B cell (primary cell): ENCODE measurements around the gene NAA80. TPM values are rescaled to one million over a fixed set of nuclear protein-coding genes. Genes with fewer than 3 reads are reported as not detected.

Experiments
- ATAC-seq: fragments of 200-7000 bp; cut with Tn5 transposase; one replicate; pipeline ENCODE4 v1.10.0; 2021; ENCODE audit warnings: low read depth, mild to moderate bottlenecking, moderate number of reproducible peaks, moderate library complexity
- CTCF ChIA-PET: fragments of 350-600 bp; sonication (Branson Sonifier 250); formaldehyde crosslinking; loops from one replicate; lab custom pipeline; 2021; ENCODE audit warnings: antibody characterized with exemption, inconsistent platforms; lab: Charles Lee
- POLR2A ChIA-PET: fragments of 350-600 bp; sonication (Branson Sonifier 250); formaldehyde crosslinking; loops from one replicate; lab custom pipeline; 2021; ENCODE audit warnings: antibody characterized with exemption; lab: Charles Lee
- DNase-seq: peaks from one replicate; pipeline ENCODE4 v3.0.0; 2013
- H2AFZ ChIP-seq: 2 replicates; pipeline ENCODE4 v1.6.1; 2012; ENCODE audit warnings: mild to moderate bottlenecking, low read depth, low read length; ENCODE audit not compliant: insufficient read depth, poor library complexity, severe bottlenecking
- H3K27ac ChIP-seq, 2 donors: 1 replicate in 1 of 2; 2 replicates in 1 of 2; pipeline ENCODE4 v1.5.1; 2012 to 2013; ENCODE audit warnings: low read length in 2 of 2, mild to moderate bottlenecking in 2 of 2, moderate library complexity in 1 of 2
- H3K27me3 ChIP-seq, 4 experiments: fragments of 200-600 bp in 1 of 4; sonication (generic) in 1 of 4; replicated peaks in 1 of 4; 1 replicate in 2 of 4; 2 replicates in 2 of 4; pipeline versions ENCODE4 v1.6.1 to v1.7.0; 2013 to 2016; ENCODE audit warnings: low read length in 3 of 4, mild to moderate bottlenecking in 2 of 4, mixed read lengths in 1 of 4, moderate library complexity in 1 of 4; ENCODE audit not compliant: insufficient read depth in 4 of 4, control insufficient read depth in 3 of 4; ENCODE audit errors: control extremely low read depth in 1 of 4
- H3K36me3 ChIP-seq, 2 experiments: replicated peaks in 1 of 2; 1 replicate in 1 of 2; 2 replicates in 1 of 2; pipeline versions ENCODE4 v1.6.1 to v1.7.1; 2013; ENCODE audit warnings: low read length in 1 of 2; ENCODE audit not compliant: insufficient read depth in 2 of 2, control insufficient read depth in 1 of 2; ENCODE audit errors: control extremely low read depth in 1 of 2, extremely low read depth in 1 of 2
- H3K4me1 ChIP-seq, 2 donors: fragments of 200-600 bp in 1 of 2; sonication (generic) in 1 of 2; 1 replicate in 1 of 2; 2 replicates in 1 of 2; pipeline versions ENCODE4 v1.5.1 to v1.6.1; 2013 to 2017; ENCODE audit warnings: low read length in 2 of 2; ENCODE audit not compliant: control insufficient read depth in 2 of 2, insufficient read depth in 2 of 2
- H3K4me2 ChIP-seq: replicated peaks from 2 replicates; pipeline ENCODE3; 2012; ENCODE audit warnings: mild to moderate bottlenecking, low read depth, low read length; ENCODE audit not compliant: poor library complexity, severe bottlenecking
- H3K4me3 ChIP-seq, 5 experiments: fragments of 200-600 bp in 1 of 5; sonication (generic) in 1 of 5; 1 replicate in 3 of 5; 2 replicates in 2 of 5; pipeline versions ENCODE4 v1.5.1 to v1.7.0; 2011 to 2016; ENCODE audit warnings: low read length in 4 of 5, mild to moderate bottlenecking in 4 of 5, low read depth in 2 of 5, control low read depth in 1 of 5, moderate library complexity in 1 of 5; ENCODE audit not compliant: insufficient read depth in 1 of 5; ENCODE audit errors: control extremely low read depth in 1 of 5, extremely low read depth in 1 of 5
- H3K79me2 ChIP-seq: fragments of 200-600 bp; sonication (generic); one replicate; pipeline ENCODE4 v1.6.0; 2016; ENCODE audit warnings: low read length; ENCODE audit not compliant: control insufficient read depth, insufficient read depth
- H3K9ac ChIP-seq: fragments of 200-600 bp; sonication (generic); 2 replicates; pipeline ENCODE4 v1.6.1; 2017; ENCODE audit warnings: mild to moderate bottlenecking, low read length, moderate library complexity
- H3K9me3 ChIP-seq, 3 donors: one replicate each; pipeline versions ENCODE4 v1.6.1 to v1.7.1; 2013; ENCODE audit warnings: low read length in 2 of 3; ENCODE audit not compliant: control insufficient read depth in 2 of 3, insufficient read depth in 1 of 3; ENCODE audit errors: control extremely low read depth in 1 of 3
- H4K20me1 ChIP-seq: 2 replicates; pipeline ENCODE4 v1.6.0; 2012; ENCODE audit warnings: mild to moderate bottlenecking, low read length; ENCODE audit not compliant: insufficient read depth, control insufficient read depth, poor library complexity, severe bottlenecking
- H3K27ac Mint-ChIP-seq: one replicate; pipeline ENCODE4 v1.8.0; 2021; ENCODE audit warnings: mixed read lengths
- H3K27me3 Mint-ChIP-seq: one replicate; pipeline ENCODE4 v1.8.0; 2021; ENCODE audit warnings: mixed read lengths
- H3K4me1 Mint-ChIP-seq: one replicate; pipeline ENCODE4 v1.8.0; 2021; ENCODE audit warnings: mixed read lengths
- H3K4me3 Mint-ChIP-seq: one replicate; pipeline ENCODE4 v1.8.0; 2021; ENCODE audit warnings: mixed read lengths
- H3K9me3 Mint-ChIP-seq: one replicate; pipeline ENCODE4 v1.8.0; 2022; ENCODE audit warnings: mixed read lengths; ENCODE audit not compliant: insufficient read depth
- CTCF ChIP-seq: fragments of 200-600 bp; IDR thresholded peaks from one replicate; pipeline ENCODE4 v1.8.0; 2022; ENCODE audit warnings: antibody characterized with exemption, mild to moderate bottlenecking
- EZH2 ChIP-seq: IDR thresholded peaks from 2 replicates; pipeline ENCODE4 v1.6.1; 2012; ENCODE audit warnings: borderline replicate concordance, low read depth, mild to moderate bottlenecking, moderate library complexity, low read length; ENCODE audit not compliant: insufficient read depth, poor library complexity, severe bottlenecking
- WGBS: methylation state at CpG from one replicate; pipeline ENCODE4 v1.1.5; 2013; ENCODE audit warnings: missing lambda C conversion rate; ENCODE audit not compliant: insufficient coverage; 5-methylcytosine and 5-hydroxymethylcytosine counted together
- intact Hi-C: fragments of 100-400 bp; cut with micrococcal nuclease; formaldehyde crosslinking; loops from one replicate; pipeline ENCODE4 v1.10.0; 2022
- polyA plus RNA-seq: library from polyadenylated mRNA; depleted of rRNA; stranded (reverse); fragments of >200 nt; gene quantifications from 2 replicates; pipeline ENCODE4 v1.2.3, GENCODE V29; 2012
- total RNA-seq, 2 donors: library from RNA; stranded (reverse); fragments of 120-200 nt in 1 of 2; gene quantifications; 1 replicate in 1 of 2; 2 replicates in 1 of 2; pipeline versions ENCODE4 v1.2.3 to v1.2.4, GENCODE V29; 2013 to 2022

NAA80 gene
- total and polyA plus RNA-seq, 2 donors (not counting 1 experiment from before 2014, with no cell fraction given) = 37.8 to 49.0 TPM

GRCh38 chr3:50322386-50323091 is 23.3 kb upstream of the NAA80 start, which contains the start of gene HYAL2:
TSS of gene HYAL2 (minus strand) at chr3:50322745. CDS start at chr3:50320489, 2,256 bp downstream.
- POLR2A ChIA-PET = interaction anchor here (2.3 to 2.9 kb wide), 2 partner anchors 14 to 23 kb away, joined by 16 to 24 read pairs; partner anchors contain the start of genes HYAL3 and NAA80
- TF ChIP-seq EZH2 (no peak), CTCF (no peak)
- WGBS = 85% methylated on average over 24 of the region's 31 CpGs
- peak within 1 kb of the TSS; percentile 99 for H2AFZ ChIP-seq
- H3K27ac ChIP-seq = peak within 1 kb of the TSS; percentile 94 to 96
- H3K4me3 ChIP-seq = peak within 1 kb of the TSS; percentile 64 to 95 (median 74)
- no peaks in the 10 kb centered on the region for H3K27me3 ChIP-seq
- ATAC-seq (no peak), DNase-seq (no peak)
- peak within 1 kb of the TSS; percentile 96 for H3K9ac ChIP-seq
- Mint-ChIP-seq H3K4me1 (peaks cover 49% of the 10 kb centered on the region), H3K27ac (peak within 1 kb of the TSS; percentile 97), H3K27me3 (no peaks in the 10 kb centered on the region), H3K9me3 (no peaks in the 10 kb centered on the region), H3K4me3 (peak within 1 kb of the TSS; percentile 87)
- intact Hi-C loops = loop anchor here (5.0 kb wide), 1 partner anchor 85 kb away; the partner anchor contains the start of gene GNAI2
- CTCF ChIA-PET = interaction anchor here (0.6 to 3.1 kb wide), 7 partner anchors 14 to 220 kb away, joined by 3 to 28 read pairs (median 6); partner anchors contain the start of genes HYAL3 and NAA80
- H4K20me1 ChIP-seq = peaks cover 7% of the 10 kb centered on the region
- H3K4me1 ChIP-seq = peaks cover 29 to 56% of the 10 kb centered on the region in 2 donors
- peaks cover 0 to 20% of the 10 kb centered on the region in 2 experiments for H3K36me3 ChIP-seq
- peaks cover 17% of the 10 kb centered on the region for H3K79me2 ChIP-seq
- H3K4me2 ChIP-seq = peak within 1 kb of the TSS; percentile 95
- peaks cover 0 to 3% (median 0%) of the 10 kb centered on the region in 3 donors for H3K9me3 ChIP-seq
